Heart left ventricle (tissue), 13 donors: ENCODE data around the gene NRBF2.
A peak's percentile ranks its signal among the peaks of the same experiment; 100 is the strongest.

Experiments used
- POLR2A ChIP-seq, 2 donors: fragments of 450-650 bp; IDR thresholded peaks; one replicate each; pipeline ENCODE4 v1.6.1; 2017; ENCODE audit warnings: antibody characterized with exemption in 2 of 2, mild to moderate bottlenecking in 2 of 2, moderate library complexity in 2 of 2
- TF ChIP-seq, protein P1 (sequence below), 12 donors: fragments of 200-600 bp; sonication (generic) in 4 of 12; IDR thresholded peaks; one replicate each; pipeline versions ENCODE4 v1.5.0 to v1.8.0; 2018 to 2022; ENCODE audit warnings: antibody characterized with exemption in 12 of 12, mild to moderate bottlenecking in 5 of 12
- donor health status: ischemic (EF 13 %, LVEDD 7.1; RV severe dilation, severe dysfunction).
- donor health status: DM: no; HTN: yes; CAD: no.
- donor health status: DM: no; HTN: no; CAD: no.
- donor health status: ischemic (EF 25% LVEDD 6.9; RV normal size, moderate dysfunction).
- donor health status: ischemic (EF 25% LVEDD 5.7; RV mildly dilated, moderate dysfunction).
- donor health status: ischemic (EF 35%, LVEDD 5.7; RV mildly dilated, moderate dysfunction).
- donor health status: nonischemic (EF 11% LVEDD 7.7; RV severe dilation, severe dysfunction).
- donor health status: DM: yes; HTN: yes; CAD: no.
- donor health status: PGD.
- donor health status: ischemic (EF 29% LVEDD 5.4; RV normal size, mild dysfunction).
- donor health status: nonischemic (EF 23%, LVEDD 6.1; RV moderate dilation, normal function).

DNA sequence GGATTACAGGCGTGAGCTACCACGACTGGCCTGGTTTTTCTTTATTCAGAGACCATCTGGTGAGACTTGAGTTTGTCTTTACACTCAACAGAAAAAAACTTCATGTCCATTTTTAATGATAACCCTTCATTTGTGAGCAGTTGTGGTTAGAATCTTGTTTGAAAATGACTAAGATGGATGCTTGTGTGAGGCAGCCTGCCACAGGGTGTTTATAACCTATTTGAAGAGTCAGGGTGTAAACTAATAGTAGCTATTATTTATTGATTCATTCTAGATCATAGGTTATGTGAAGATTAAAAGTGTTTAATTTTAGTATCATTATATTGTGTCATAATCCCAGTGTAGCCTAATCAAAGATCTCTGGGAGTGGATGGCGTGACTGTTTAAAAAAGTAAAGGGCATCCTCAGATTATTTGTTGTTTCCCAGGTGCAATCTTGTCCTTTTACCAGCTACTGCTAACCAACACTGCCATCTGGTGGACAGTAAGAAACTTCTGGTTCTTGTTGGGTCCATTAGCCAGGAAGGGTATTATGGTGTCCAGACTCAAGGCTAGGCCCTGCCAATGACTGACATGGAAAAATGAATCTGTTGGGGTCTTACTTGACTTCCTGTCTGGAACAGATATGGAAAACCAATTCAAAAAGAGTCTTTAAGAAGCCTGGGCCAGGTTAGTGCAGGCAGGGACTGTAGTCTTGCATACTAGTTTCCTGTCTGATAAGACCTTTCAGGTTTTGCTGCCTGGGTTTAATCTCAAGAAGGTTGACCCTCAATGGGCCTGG lies 24.9 kb downstream of the NRBF2 start:
- TF ChIP-seq, protein P1, sequence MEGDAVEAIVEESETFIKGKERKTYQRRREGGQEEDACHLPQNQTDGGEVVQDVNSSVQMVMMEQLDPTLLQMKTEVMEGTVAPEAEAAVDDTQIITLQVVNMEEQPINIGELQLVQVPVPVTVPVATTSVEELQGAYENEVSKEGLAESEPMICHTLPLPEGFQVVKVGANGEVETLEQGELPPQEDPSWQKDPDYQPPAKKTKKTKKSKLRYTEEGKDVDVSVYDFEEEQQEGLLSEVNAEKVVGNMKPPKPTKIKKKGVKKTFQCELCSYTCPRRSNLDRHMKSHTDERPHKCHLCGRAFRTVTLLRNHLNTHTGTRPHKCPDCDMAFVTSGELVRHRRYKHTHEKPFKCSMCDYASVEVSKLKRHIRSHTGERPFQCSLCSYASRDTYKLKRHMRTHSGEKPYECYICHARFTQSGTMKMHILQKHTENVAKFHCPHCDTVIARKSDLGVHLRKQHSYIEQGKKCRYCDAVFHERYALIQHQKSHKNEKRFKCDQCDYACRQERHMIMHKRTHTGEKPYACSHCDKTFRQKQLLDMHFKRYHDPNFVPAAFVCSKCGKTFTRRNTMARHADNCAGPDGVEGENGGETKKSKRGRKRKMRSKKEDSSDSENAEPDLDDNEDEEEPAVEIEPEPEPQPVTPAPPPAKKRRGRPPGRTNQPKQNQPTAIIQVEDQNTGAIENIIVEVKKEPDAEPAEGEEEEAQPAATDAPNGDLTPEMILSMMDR (IDR thresholded peaks at IDR 0.05): peak; percentile 71 to 88 (median 81)
- TF ChIP-seq POLR2A (IDR thresholded peaks at IDR 0.05): no peak
